ENCODE data around the gene NTNG2.
A peak's percentile ranks its signal among the peaks of the same experiment; 100 is the strongest.

NTNG2 gene

DNA sequence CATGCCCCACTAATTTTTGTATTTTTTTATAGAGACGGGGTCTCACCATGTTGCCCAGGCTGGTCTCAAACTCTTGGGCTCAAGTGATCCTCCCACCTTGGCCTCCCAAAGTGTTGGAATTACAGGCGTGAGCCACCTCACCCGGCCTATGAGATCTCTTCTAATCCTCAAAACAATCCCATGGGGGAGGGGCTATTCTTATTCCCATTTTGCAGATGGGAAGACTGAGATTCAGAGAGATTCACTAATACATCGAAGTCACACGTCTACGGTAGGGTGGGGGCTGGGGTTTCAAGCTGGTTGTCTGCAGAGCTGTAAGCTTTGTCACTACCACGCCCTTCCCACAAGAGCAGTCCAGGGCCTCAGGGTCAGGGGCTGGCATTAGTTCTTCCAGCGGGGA, 14.0 kb upstream of the NTNG2 start:
- no peak for DNase-seq

DNA sequence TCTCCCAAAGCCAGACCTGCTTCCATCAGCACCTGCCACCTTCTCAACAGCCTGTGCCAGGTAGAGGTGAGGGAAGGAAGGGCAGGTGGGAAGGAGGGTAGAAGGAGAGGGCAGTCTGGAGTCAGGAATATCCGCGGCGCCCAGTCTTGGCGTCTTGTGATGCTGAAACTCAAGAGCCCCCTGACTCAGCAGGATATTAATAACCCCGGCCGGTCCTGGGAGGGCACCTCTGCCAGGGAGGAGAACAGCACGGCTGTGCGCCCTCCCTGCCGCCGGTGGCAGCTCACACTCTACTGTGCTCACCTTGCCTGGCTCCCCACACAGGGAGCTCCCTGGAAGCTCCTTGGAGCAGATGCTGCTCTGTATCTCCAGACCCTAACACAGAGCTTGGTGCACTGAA, 11.6 kb upstream of the NTNG2 start:
- DNase-seq, result no peak

- DNase-seq, result no peak
Observed at GRCh38 chr9:132151118-132151517, 10.7 kb upstream of the NTNG2 start.

DNA sequence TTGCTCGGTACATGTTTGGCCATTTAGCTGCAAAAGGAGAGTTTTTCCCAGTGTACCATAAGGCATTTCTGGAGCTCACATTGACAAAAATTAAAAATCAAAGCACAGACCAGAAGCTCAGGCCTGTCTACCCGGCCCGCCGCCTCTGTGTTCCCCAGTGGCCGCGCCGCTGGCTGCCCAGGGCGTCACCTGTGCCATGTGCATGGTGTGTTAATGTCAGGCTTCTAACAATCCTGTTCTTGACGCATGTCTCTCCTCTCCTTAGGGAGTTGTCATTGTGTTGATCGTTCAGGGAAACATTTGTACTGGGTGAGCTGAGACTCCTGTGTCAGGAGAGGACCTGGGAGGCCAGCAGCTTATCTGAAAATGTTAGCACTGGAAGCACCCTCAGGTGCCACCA, 9.6 kb upstream of the NTNG2 start:
- DNase-seq, result no peak

DNA sequence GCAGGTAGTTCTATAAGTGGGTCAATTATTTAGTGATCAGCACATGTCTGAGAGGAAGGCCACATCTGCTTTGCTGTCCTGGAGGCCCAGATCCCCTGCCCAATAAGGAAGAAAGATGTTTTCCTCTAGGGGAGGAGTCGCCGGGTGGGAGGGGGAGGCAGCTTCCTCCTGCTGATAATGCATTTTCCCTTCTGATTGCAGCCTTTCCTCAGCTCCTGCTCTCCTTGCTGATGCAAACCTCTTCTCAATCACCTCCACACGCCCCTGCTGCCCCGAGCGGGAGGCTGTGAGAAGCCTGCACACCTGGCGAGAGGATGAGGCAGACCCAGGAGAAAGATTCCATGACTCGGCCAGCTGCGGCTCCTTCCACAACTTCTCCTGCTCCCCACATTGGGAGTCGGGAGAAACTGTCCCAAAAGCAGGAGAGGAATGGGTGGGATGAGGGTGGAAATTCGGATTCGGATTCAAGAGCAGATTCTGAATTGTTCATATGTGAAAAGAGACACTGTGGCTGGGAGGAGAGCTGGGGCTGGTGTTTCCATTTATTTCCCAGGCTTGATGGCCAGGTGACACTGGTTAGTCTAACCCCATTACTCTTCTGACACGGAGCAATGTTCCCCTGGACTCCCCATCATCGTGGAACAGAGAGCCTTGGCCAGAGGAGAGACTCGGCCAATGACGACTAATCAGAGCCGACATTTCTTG, 6.8 kb upstream of the NTNG2 start:
- no peak for DNase-seq

- no peak for DNase-seq
Observed at GRCh38 chr9:132155568-132155895, 6.3 kb upstream of the NTNG2 start.

GRCh38 chr9:132156262-132156661, 5.6 kb upstream of the NTNG2 start:
- DNase-seq, result no peak

GRCh38 chr9:132157347-132158116, 4.3 kb upstream of the NTNG2 start:
- no peak for DNase-seq

DNA sequence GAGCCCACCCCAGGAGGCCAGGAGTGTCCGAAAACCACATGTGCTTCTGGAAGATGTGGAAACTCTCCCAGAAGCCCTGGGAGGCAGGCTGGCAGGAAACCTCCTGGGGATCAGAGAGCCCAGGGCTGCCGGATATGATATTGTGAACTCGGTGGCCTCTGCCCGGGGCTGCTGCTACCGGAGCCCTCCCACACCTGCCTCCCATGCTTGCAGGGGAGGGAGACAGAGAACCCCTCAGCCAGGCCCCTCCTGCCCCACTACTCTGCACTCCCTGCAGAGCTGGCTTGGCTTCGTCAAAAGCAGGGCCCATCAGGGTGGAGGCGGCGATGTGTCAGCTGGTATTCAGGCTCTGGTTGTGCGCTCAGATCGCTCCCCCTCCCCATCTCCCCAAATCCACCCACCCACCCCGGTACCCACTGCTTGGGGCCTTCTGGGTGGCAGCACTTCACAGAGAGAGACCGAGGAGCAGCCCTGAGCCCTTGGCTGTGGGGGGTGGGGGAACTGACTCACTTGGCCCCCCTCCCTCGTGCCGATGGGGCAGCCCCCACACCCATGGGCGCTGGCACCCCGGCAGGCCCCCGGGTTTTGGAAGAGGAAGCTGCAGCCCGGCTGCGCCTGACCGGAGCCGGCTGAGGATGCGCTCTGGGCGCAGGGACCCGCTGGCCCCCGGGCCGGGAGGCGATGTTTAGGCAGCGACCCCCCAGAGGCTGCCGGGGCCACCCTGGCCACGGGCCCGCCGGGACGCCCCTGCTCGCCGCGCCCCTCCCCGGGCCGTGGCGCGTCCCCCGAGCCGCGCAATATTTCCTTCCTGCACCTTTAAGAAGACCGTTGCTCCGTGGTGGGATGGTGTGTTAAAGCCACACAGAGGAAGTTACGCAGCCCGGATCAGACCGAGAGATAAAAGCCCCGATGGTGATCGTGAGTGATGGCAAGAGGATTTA, 786 bp upstream of the NTNG2 start:
- peak; percentile 53 for DNase-seq

DNA sequence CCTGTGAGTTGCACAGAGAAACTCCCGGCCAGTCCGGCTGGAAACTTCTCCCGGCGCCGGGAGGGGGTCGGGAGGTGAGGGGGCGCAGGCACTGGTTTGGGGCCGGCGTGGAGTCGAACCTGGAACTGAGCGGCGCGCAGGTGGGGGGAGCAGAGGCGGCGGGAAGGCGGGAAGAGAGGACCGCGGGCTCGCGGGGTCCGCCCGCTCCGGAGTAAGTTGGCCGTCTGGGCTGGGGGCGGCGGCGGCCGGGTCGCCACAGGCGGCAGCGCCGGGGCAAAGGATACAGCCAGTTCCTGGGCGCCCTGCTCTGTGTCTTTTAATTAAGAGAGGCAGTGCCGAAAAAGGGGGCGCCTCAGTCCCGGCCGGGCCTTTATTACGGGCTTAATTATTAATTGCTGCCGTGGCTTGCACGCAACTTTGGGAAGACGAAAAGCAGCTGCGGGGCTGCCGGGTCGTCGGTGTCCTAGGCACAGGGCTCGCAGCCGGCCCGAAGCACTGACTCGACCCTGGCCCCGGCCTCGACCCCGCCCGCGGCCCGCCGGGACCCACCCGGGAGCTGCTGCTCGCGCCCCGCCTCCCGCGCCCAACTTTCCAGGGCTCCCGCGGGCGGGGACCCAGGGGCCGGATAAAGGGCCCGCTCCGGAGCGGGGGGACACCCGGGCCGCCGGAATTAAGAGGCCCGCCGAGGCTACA, 1.1 kb downstream of the NTNG2 start:
- no peak for DNase-seq

DNA sequence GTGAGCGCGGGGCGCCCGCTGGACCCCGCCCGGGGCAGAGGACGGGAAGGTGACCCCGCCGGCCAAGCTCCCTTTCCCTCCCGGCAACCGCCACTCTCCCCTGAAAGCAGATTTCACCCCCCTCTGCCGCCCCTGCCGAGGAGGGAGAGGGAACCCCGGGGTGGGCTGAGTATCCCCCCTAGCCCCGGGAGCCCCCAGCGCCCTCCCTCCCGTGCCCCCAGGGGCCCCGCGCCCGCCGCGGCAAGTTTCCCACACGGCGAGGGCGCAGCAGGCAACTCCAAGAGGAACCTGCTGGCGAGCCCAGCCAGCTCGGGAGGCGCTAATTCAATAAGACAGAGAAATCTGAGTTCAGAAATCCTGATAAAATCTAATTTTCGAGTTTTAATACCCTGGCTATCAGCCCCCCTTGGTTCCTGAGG, 1.6 kb downstream of the NTNG2 start:
- no peak for DNase-seq

DNA sequence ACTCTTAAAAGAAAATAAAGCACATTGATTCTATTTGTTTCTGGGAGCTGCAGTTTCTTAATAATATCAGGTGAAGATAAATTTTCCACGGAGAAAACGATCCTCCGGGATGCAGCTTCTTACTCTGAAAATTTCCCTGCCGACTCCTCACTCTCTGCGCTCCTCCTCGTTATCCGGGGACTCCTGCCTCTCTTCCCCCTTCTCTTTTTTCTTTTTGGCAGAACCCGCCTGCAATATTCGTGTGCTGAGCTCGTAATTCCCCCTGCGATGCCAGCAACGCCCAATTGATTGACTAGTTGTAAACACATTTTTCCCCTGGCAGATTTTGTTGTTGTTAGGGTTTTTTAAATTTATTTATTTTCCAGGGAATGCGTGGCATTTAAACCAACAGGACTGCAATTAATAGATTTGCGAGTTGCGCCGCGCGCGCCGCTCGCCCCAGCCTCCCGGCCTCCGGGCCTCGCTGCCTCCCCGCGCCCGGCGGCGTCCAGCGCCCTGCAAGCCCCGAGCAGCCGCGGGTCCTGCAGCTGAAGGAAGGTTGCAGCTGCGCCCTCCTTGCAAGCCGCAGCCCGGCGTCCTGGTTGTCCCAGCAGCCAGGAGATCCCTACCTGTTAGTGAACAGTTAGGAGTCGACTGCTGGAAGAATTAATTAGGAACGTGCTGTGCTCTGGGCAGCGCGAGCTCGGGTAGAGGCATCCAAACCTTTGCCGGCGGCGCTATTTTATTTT, 2.2 kb downstream of the NTNG2 start:
- DNase-seq, result no peak

- no peak for DNase-seq
Observed at GRCh38 chr9:132164604-132165362, 2.9 kb downstream of the NTNG2 start.

- no peak for DNase-seq
Observed at GRCh38 chr9:132166599-132166998, 4.7 kb downstream of the NTNG2 start.

DNA sequence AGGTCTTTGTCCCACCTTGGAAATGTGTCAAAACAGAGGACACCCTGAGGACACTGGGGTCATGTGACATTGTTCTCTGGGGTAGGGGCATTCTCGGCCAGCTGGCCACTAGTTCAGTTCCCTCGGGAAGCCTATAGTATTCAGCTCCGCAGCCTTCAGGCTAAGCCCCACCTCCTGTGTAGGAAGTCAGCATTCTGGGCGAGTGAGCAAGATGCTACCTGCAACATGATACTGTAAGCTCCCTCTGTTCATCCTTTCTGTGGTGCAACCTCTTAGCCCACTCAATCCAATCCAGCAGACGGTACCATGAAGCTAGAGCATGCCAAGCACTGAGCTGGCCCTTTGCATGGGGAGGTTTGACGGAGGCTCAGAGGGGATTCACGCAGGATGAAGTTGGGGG, 5.3 kb downstream of the NTNG2 start:
- DNase-seq, result no peak

DNA sequence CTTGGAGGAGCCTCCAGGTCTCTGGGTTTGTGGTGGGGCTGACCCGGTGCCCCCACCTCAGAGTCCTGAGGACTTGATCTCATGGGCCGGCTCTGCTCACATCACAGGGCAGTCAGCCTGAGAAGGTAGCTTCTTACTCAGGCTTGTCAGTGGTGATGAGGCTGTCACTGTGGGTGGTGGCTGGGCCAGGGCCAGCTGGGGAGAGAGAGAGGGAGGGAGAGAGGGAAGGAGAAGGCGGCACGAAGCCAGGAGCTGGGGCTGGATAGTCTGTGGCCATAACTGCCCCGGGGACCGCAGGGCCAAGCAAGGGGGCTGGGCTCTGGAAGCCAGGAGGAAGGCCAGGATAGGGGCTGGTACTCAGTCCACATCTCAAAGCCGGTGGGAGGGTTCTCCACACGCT, 6.5 kb downstream of the NTNG2 start:
- no peak for DNase-seq

DNA sequence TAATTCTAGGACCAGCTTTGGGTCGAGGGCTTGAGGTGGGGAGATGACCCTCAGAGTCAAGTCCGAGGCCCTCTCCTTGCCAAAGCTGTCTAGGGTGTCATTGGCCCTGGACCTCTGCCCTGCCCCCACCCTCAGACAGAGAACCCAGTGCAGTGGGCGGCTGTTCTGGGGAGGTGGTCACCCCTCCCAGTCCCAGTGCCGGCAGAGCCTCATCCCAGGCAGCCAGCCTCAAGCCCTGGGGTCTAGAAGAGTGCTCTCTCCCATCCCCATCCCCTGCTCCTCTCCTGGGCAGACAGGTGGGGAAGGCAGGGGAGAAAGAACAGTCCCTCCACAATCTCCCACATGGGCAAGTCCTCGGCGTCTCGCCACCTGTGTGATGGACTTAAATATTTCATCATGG, 7.0 kb downstream of the NTNG2 start:
- DNase-seq, result no peak

DNA sequence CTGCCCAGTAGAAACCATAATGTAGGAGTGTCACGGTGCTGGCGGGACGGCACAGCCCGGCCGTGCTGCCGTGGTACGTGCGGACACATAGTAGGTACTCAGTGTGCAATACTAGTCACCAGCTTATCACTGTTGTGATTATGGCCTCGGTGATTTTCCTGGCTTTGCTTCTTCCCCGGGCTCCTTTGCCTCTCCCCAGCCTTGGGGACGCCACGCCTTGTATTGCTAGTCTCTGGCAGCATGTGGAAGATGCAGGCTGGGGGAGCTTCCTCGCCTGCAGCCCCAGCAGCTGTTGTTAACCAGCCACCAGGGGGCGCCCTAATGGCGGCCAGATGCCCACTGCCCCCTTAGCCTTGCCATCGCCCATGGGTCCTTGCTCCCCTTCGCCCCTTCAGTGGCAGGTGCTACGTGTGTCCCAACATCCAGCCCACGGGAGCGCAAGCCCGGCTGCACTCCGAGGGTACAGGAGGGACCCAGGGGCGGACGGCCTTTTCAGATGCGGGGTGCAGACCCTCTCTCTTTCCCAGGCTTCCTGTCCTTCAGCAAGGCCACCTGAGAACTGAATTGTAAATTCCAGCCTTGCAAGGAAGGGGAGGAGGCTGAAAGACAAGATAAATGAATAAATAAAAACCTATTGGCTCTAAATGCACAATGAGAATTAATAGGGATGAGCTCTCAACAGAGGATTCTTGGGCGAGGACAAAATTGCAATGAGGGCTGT, 8.0 kb downstream of the NTNG2 start:
- peak; percentile 64 for DNase-seq

- DNase-seq, result no peak
Observed at GRCh38 chr9:132171702-132172101, 9.8 kb downstream of the NTNG2 start.

DNA sequence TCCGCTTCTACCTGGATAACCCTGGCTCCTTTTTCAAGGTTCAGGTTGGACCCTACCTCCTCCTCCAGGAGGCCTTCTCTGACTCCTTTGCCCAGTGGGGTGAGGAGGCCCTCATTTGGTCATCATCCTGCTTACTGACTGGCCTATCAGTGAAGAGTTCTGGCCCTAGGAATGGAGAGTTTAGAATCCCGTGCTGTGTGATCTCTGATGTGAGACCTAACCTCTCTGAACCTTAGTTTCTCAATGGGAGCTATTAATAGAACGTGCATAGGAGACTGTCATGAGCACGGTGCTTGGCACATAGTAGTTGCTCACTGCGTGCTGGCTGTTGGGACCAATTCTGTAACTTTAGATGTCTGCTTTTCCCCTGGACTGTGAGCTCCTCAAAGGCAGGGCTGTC, 10.3 kb downstream of the NTNG2 start:
- DNase-seq, result no peak

DNA sequence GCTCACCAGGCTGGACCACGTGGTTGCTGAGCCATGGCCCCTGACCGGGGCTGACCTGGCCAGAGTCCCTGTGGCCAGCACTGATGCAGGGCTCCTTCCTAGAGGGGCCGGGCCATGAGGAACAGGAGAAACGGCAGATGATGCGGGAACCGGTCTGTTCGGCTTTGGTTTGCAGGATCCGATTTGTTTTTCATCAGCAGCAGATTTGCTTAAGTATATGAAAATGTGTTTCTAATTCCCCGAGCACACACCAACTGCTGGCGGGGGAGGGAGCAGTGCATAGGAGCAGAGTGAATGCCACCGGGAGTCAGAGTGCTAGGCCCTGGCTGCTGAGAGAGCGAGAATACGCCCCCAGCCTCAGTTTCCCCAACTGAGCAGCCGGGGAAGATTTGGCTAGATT, 13.6 kb downstream of the NTNG2 start:
- no peak for DNase-seq
